ENCODE results near the gene CYP46A1.

The CYP46A1 gene

DNA sequence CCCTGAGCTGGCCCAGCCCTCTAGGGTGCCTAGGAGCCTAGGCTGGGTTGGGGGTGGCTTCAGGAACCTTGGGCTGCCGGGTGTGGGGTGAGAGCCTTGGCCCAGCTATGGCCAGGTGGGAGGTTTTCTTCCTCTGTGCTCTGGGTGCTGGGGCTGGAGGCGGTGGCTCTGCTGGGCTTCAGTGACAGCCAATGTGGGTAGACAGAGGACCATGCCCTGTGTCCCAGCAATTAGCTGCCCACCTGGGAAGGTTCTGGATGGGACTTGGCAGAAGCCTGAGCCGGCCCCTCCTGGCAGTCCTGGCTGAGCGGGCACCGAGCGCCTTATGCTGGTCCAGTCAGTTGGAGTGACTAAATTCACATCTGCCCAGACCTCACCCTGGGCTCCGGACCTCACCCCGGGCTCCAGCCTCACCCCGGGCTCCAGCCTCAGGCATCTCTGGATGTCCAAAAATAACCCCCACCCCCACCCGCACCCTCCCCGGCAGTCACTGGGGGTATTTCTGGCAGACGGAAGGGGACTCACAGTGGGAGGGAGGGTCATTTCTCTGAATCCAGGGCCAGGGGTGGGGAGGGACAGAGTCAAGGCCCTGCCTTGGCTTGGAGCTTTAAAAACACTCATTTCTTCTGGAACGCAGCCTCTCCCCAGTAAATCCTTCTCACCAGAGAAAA is 46.9 kb downstream of the CYP46A1 start:
- Histone ChIP-seq H3K27ac (ENCODE audit: low read length) (no peak overlapping the region), H3K4me1 (ENCODE audit: insufficient read depth, low read length) (no peaks in the 10 kb centered on the region), H3K9ac (ENCODE audit: low read depth, low read length) (peak overlapping the region; percentile 23; the same call in 1 of the 2 replicates), H3K9me3 (ENCODE audit: insufficient read depth, low read depth, low read length) (no peaks in the 10 kb centered on the region), H3K4me3 (ENCODE audit: low read length) (peak overlapping the region; percentile 65), H3K27me3 (ENCODE audit: insufficient read depth, low read length) (no peaks in the 10 kb centered on the region), H3K36me3 (ENCODE audit: insufficient read depth, low read depth, low read length) (no peaks in the 10 kb centered on the region)

- Histone ChIP-seq H3K9ac (ENCODE audit: low read depth, low read length) (no peak overlapping the region), H3K4me1 (ENCODE audit: insufficient read depth, low read length) (no peaks in the 10 kb centered on the region), H3K36me3 (ENCODE audit: insufficient read depth, low read depth, low read length) (no peaks in the 10 kb centered on the region), H3K9me3 (ENCODE audit: insufficient read depth, low read depth, low read length) (no peaks in the 10 kb centered on the region), H3K4me3 (ENCODE audit: low read length) (no peak overlapping the region), H3K27ac (ENCODE audit: low read length) (no peak overlapping the region), H3K27me3 (ENCODE audit: insufficient read depth, low read length) (no peaks in the 10 kb centered on the region)
Observed at GRCh38 chr14:99731547-99732435, 47.7 kb downstream of the CYP46A1 start.

- H3K27me3 ChIP-seq (ENCODE audit: insufficient read depth, low read length): no peaks in the 10 kb centered on the region
- H3K9ac ChIP-seq (ENCODE audit: low read depth, low read length): no peak overlapping the region
- no peak overlapping the region for H3K27ac ChIP-seq (ENCODE audit: low read length)
- H3K36me3 ChIP-seq (ENCODE audit: insufficient read depth, low read depth, low read length): no peaks in the 10 kb centered on the region
- no peak overlapping the region for H3K4me3 ChIP-seq (ENCODE audit: low read length)
- H3K4me1 ChIP-seq (ENCODE audit: insufficient read depth, low read length): no peaks in the 10 kb centered on the region
- H3K9me3 ChIP-seq (ENCODE audit: insufficient read depth, low read depth, low read length): no peaks in the 10 kb centered on the region
Observed at GRCh38 chr14:99732436-99733210, 48.5 kb downstream of the CYP46A1 start.

DNA sequence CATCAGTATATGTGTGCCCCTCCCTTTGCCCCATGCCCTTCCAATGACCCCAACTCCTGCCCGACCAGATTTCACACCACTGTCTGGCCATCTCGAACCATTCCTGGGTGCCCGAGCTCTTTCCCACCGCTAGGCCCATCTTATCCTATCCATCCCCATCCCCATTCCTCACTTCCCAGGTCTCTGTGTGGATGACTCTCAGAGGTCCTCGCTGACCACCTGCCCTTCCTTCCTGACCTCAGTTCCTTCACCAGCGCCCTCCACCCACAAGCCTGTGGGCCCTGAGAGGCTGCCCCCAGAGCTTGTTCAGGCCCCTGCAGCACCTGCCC is 49.1 kb downstream of the CYP46A1 start:
- Histone ChIP-seq H3K27me3 (ENCODE audit: insufficient read depth, low read length) (no peaks in the 10 kb centered on the region), H3K27ac (ENCODE audit: low read length) (no peak overlapping the region), H3K4me1 (ENCODE audit: insufficient read depth, low read length) (no peaks in the 10 kb centered on the region), H3K4me3 (ENCODE audit: low read length) (no peak overlapping the region), H3K9me3 (ENCODE audit: insufficient read depth, low read depth, low read length) (no peaks in the 10 kb centered on the region), H3K36me3 (ENCODE audit: insufficient read depth, low read depth, low read length) (no peaks in the 10 kb centered on the region), H3K9ac (ENCODE audit: low read depth, low read length) (no peak overlapping the region)

GRCh38 chr14:99733540-99734405 is 49.7 kb downstream of the CYP46A1 start:
- H3K27me3 ChIP-seq (ENCODE audit: insufficient read depth, low read length): no peaks in the 10 kb centered on the region
- no peaks in the 10 kb centered on the region for H3K4me1 ChIP-seq (ENCODE audit: insufficient read depth, low read length)
- no peak overlapping the region for H3K9ac ChIP-seq (ENCODE audit: low read depth, low read length)
- no peaks in the 10 kb centered on the region for H3K9me3 ChIP-seq (ENCODE audit: insufficient read depth, low read depth, low read length)
- no peak overlapping the region for H3K4me3 ChIP-seq (ENCODE audit: low read length)
- no peak overlapping the region for H3K27ac ChIP-seq (ENCODE audit: low read length)
- H3K36me3 ChIP-seq (ENCODE audit: insufficient read depth, low read depth, low read length): no peaks in the 10 kb centered on the region

DNA sequence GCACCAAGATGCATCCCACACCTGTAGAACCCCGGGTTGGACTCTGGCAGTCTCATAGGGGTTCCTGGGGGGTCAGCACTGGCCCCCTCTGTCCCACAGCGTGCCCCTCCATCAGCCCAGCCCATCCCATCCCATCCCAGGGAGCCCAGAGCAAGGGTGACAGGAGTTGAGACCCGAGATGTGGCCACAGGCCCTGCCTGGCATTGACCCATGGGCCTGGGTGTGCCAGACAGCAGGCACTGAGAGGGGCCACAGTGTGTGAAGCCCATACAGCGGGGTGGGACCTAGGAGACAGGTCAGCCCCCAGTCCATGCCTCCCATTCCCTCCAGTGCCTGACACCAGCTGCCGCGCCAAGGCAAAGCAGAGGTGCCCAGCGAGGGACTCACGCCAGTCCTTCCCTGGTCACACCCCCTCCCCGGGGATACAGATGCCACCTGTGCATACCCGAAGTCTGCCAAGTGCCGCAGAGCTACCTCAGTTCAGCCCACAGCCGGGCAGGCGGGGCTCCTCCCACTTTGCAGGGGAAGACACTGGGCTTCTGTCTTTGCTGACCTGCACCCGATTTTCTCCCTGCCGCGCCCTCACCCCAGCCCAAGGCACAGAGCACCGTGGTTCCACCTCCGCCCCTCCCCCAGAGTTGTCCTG is 50.4 kb downstream of the CYP46A1 start:
- H3K9ac ChIP-seq (ENCODE audit: low read depth, low read length): no peak overlapping the region
- H3K27me3 ChIP-seq (ENCODE audit: insufficient read depth, low read length): no peaks in the 10 kb centered on the region

GRCh38 chr14:99735189-99736135 is 51.4 kb downstream of the CYP46A1 start:
- H3K4me1 ChIP-seq (ENCODE audit: insufficient read depth, low read length): no peaks in the 10 kb centered on the region
- H3K9me3 ChIP-seq (ENCODE audit: insufficient read depth, low read depth, low read length): no peaks in the 10 kb centered on the region
- no peaks in the 10 kb centered on the region for H3K36me3 ChIP-seq (ENCODE audit: insufficient read depth, low read depth, low read length)
- H3K27ac ChIP-seq (ENCODE audit: low read length): no peak overlapping the region
- no peak overlapping the region for H3K9ac ChIP-seq (ENCODE audit: low read depth, low read length)
- no peaks in the 10 kb centered on the region for H3K27me3 ChIP-seq (ENCODE audit: insufficient read depth, low read length)
- no peak overlapping the region for H3K4me3 ChIP-seq (ENCODE audit: low read length)

More for the DNA sequence above, 50.4 kb downstream of the CYP46A1 start:
- no peak overlapping the region for H3K27ac ChIP-seq (ENCODE audit: low read length)
- H3K9me3 ChIP-seq (ENCODE audit: insufficient read depth, low read depth, low read length): no peaks in the 10 kb centered on the region
- no peaks in the 10 kb centered on the region for H3K4me1 ChIP-seq (ENCODE audit: insufficient read depth, low read length)
- no peak overlapping the region for H3K4me3 ChIP-seq (ENCODE audit: low read length)
- H3K36me3 ChIP-seq (ENCODE audit: insufficient read depth, low read depth, low read length): no peaks in the 10 kb centered on the region

DNA sequence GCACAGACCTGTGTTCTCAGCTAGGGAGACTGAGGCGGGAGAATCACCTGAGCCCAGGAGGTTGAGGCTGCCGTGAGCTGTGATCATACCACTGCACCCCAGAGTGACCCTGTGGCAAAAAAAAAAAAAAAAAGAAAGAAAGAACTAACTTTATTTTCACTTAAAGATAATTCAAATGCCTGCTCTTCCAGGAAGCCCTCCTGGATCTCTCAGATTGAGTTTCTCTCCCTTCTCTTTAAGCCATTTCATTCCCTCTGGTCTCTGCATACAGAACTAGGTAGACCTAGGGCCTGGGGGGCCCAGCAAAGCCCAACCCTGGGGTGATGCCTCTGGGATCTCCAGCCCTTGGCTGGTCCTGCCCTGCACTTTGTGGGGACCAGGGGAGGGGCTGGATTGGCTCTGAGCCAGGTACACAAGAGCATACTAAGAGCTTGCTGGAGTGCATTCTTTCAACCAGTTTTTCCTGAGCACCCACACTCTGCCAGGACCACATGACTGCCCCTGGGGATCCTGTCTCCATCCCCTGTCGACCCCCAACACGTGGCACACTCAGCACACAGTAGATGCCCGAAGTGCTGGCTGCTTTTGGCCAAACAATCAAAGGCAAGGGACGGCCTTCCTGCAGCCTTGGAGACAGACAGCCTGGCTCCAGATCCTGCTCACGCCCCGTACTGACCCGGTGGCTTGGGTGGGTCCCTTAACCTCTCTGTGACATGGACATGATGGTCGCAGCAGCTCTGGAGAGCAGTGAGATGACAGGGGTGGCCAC is 52.7 kb downstream of the CYP46A1 start:
- H3K27me3 ChIP-seq (ENCODE audit: insufficient read depth, low read length): no peaks in the 10 kb centered on the region
- H3K27ac ChIP-seq (ENCODE audit: low read length): no peak overlapping the region
- H3K9ac ChIP-seq (ENCODE audit: low read depth, low read length): no peak overlapping the region
- no peaks in the 10 kb centered on the region for H3K36me3 ChIP-seq (ENCODE audit: insufficient read depth, low read depth, low read length)
- H3K9me3 ChIP-seq (ENCODE audit: insufficient read depth, low read depth, low read length): no peaks in the 10 kb centered on the region
- H3K4me3 ChIP-seq (ENCODE audit: low read length): no peak overlapping the region
- no peaks in the 10 kb centered on the region for H3K4me1 ChIP-seq (ENCODE audit: insufficient read depth, low read length)

DNA sequence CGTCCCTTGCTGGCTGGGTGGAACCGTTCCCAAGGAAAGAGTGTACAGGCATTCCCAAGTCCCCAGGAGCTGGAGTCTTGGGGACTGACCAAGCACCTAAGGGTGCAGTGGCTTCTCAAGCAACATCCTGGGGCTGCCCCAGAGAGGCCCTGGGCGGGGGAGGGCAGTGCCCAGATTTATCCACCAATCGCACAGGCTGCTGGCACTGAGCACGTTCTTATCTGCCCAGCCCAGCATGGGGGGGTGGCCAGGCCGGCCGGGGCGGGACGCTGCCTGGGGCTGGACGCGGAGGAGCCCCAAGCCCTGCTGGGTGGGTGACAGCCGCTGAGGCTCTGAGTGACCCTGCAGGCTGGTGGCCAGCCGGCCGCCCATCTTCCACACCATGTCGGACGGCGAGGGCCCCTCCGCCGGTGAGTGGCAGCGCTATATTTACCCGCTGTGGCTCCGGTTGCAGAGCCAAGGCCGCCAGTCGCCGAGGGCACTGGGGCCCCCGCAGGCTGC is 53.4 kb downstream of the CYP46A1 start:
- Histone ChIP-seq H3K4me3 (ENCODE audit: low read length) (no peak overlapping the region), H3K9me3 (ENCODE audit: insufficient read depth, low read depth, low read length) (no peaks in the 10 kb centered on the region), H3K27me3 (ENCODE audit: insufficient read depth, low read length) (no peaks in the 10 kb centered on the region), H3K4me1 (ENCODE audit: insufficient read depth, low read length) (no peaks in the 10 kb centered on the region), H3K9ac (ENCODE audit: low read depth, low read length) (no peak overlapping the region), H3K36me3 (ENCODE audit: insufficient read depth, low read depth, low read length) (no peaks in the 10 kb centered on the region), H3K27ac (ENCODE audit: low read length) (no peak overlapping the region)

Data from iPS-20b (cell line).